Measurements from ENCODE around the gene LRRC10.

Gene LRRC10

DNA sequence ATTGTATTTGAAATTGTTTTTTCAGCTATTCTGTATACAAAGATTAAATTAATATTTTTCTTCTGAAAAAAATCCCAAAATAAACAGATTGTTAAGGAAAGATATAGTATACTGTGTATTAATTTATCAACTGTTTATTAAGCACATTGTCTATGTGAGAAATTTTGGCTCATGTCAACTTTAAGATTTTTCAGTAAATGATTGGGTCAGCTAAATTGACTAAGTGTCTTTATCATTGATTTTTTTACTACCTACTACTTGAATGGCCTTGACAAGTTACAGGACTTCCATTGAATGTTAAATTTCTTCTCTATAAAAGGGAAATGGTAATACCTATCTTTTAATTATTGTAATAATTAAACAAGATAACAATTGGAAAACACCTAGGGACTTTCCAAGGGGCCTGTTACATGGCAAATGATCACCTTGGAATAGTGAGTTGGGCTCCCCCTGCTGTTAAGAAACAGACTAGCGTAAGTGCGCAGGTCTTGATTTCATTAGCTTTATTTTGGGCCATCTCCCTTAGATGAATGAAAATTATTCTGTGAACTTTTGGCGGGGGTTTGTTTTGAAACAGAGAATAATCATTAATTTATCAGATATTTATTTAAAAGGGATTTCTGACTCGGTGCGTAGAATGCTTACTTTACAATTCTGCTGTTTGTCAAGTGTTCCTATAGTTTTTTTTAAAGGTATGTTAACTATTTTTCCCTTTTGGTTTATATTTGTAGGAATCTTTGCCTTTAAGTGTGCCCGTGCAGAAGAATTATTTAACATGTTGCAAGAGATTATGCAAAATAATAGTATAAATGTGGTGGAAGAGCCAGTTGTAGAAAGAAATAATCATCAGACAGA, 39.9 kb downstream of the LRRC10 start:
- Mint-ChIP-seq H3K9me3 (no peaks in the 10 kb centered on the region), H3K4me1 (ENCODE audit: low read depth) (no peaks in the 10 kb centered on the region), H3K4me3 (no peak overlapping the region), H3K36me3 (ENCODE audit: low read depth) (peaks cover 81% of the 10 kb centered on the region), H3K27ac (no peak overlapping the region), H3K27me3 (no peaks in the 10 kb centered on the region)
- intact Hi-C loops (cut with micrococcal nuclease): loop anchor here (1.0 to 5.0 kb wide), 2 partner anchors 213 to 279 kb away; partner anchors contain the start of gene YEATS4

DNA sequence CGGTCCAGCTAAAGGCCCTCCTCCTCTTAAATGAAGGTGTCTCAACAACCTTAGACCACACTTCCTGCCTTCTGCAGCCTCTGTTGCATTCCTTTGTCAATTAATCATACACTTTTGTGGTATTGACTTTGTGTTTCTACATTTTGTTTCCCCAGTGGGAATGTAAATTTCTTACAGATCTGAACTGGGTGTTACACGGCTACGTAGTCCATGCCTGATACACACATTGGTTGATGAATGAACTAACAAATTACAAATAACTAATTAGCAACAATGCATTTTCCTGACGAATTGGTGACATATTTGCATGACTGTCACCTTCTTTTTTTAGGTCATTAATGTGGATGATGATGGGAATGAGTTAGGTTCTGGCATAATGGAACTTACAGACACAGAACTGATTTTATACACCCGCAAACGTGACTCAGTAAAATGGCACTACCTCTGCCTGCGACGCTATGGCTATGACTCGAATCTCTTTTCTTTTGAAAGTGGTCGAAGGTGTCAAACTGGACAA, 40.6 kb downstream of the LRRC10 start:
- H3K27ac Mint-ChIP-seq: no peak overlapping the region
- H3K4me1 Mint-ChIP-seq (ENCODE audit: low read depth): no peaks in the 10 kb centered on the region
- intact Hi-C loops (cut with micrococcal nuclease): loop anchor here (1.0 to 10.0 kb wide), 3 partner anchors 155 to 279 kb away; partner anchors contain the start of gene YEATS4
- no peaks in the 10 kb centered on the region for H3K27me3 Mint-ChIP-seq
- peaks cover 74% of the 10 kb centered on the region for H3K36me3 Mint-ChIP-seq (ENCODE audit: low read depth)
- H3K9me3 Mint-ChIP-seq: no peaks in the 10 kb centered on the region
- no peak overlapping the region for H3K4me3 Mint-ChIP-seq

DNA sequence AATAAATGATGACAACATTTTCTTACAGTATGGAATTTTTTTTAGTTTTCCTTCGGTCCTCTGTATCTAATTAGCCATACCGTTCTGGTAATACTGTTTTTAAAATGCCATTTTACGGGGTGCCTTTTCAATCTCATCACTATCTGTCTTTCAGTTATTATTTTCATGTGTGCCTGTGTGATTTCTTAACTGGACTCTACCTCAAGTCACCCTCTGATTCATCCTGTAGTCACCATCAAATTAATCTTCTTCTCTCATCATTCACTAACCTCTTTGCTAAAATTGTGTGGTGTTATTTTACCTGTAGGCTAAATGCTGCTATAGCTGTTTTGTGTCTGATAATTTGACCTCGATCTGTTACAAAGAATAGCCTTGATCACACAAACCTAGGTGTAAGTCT, 41.5 kb downstream of the LRRC10 start:
- intact Hi-C loops (cut with micrococcal nuclease): loop anchor here (10.0 kb wide), 1 partner anchor 154 kb away; no protein-coding TSS in a partner anchor
- Mint-ChIP-seq H3K4me3 (no peak overlapping the region), H3K36me3 (ENCODE audit: low read depth) (peaks cover 66% of the 10 kb centered on the region), H3K27me3 (no peaks in the 10 kb centered on the region), H3K4me1 (ENCODE audit: low read depth) (no peaks in the 10 kb centered on the region), H3K27ac (no peak overlapping the region), H3K9me3 (no peaks in the 10 kb centered on the region)

DNA sequence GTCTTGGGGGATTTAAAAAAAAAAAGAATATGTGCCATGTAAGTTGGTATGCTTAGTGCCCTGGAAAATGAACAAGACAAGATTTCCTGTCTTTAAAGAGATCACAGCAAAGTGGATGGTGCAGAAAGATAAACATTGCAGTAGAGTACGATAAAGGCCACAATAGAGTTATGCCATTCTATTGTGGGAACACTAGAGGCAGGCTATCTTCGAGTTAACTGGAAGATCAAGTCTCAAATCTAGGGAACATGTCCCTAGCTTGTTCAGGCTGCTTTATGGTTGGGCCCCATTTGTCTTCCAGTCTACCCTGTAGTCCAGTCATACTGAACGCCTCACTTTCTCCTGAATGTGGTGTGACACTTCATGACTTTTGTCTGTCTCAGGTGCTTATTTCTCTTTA, 44.1 kb downstream of the LRRC10 start:
- H3K4me1 Mint-ChIP-seq (ENCODE audit: low read depth): no peaks in the 10 kb centered on the region
- H3K4me3 Mint-ChIP-seq: no peak overlapping the region
- H3K27ac Mint-ChIP-seq: no peak overlapping the region

DNA sequence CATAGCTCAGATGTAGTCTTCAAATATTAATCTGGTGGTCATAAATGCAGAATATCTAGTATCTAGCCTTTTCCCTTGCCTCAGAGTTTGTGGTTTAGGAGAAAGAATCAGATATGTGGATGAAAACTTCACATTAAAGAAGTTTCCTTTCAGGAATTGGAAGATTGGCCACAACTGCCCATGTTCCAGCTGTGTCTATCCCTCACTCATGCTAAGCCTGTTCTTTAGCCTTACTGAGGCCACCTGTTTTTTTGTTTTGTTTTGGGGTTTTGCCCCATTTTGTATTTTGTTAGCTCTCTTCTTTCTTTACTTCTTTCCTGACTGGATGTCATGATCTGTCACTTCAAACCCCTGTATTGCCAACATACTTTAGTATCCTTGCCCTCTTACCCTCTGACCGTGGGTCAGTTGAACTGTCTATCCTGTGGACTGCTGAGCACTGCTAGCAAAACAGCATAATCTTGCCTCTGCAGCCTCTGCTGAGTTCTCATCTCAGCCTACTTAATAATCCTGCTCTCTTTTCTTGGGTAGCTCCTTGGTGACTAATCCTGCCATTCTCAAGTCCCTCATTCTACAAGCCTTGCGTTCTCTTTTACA, 47.4 kb downstream of the LRRC10 start:
- Mint-ChIP-seq H3K36me3 (ENCODE audit: low read depth) (peaks cover 13% of the 10 kb centered on the region), H3K9me3 (no peaks in the 10 kb centered on the region), H3K27ac (no peak overlapping the region), H3K27me3 (no peaks in the 10 kb centered on the region), H3K4me3 (no peak overlapping the region), H3K4me1 (ENCODE audit: low read depth) (no peaks in the 10 kb centered on the region)
- intact Hi-C loops (cut with micrococcal nuclease): loop anchor here (5.0 to 10.0 kb wide), 2 partner anchors 91 to 148 kb away; partner anchors contain the start of gene FRS2

More for the DNA sequence above, 44.1 kb downstream of the LRRC10 start:
- intact Hi-C loops (cut with micrococcal nuclease): loop anchor here (10.0 kb wide), 1 partner anchor 152 kb away; no protein-coding TSS in a partner anchor
- Mint-ChIP-seq H3K36me3 (ENCODE audit: low read depth) (peaks cover 41% of the 10 kb centered on the region), H3K27me3 (no peaks in the 10 kb centered on the region), H3K9me3 (no peaks in the 10 kb centered on the region)
